Retina (tissue), 1 donor: ENCODE data around the gene PIEZO1.
A peak's percentile ranks its signal among the peaks of the same experiment; 100 is the strongest.

ENCODE experiments used
- DNase-seq: peaks from one replicate; pipeline ENCODE4 v3.0.0-alpha.2; 2016

Gene PIEZO1

DNA sequence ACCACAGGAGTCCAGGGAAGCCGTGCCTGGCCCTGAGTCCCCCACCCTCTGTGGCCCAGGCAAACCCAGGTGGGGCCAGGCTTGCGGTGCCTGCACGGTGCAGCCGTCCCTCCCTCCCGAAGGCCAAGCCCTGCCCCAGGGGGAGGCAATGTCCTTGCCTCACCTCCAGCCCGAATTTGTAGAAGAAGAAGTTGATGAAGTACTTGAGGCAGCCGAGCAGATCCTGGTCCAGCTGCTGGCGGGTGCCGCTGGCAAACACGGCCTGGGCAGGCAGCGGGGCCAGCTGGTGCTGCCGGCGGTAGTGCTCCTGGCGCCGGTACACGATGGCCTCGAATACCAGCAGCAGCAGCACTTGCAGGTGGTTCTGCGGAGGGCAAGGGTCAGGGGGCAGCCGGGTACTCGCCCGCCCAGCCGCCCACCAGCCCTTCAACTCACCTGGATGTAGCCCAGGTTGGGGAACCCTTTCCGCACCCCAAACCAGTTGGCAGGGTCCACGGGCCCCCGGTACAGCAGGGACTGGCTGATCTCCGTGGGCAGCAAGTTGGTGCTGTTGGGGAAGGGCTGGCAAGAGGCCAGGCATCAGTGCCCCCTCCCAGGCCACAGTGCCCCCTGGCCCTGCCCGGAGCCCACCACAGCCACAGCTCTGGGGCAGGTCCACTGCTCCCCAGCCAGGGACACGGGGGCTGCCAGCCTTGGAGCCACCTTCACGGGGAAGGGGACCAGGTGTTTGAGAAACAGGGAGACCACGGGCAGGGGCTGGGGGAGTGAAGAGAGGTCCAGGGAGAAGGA is 52.7 kb downstream of the PIEZO1 start:
- DNase-seq = no peak

DNA sequence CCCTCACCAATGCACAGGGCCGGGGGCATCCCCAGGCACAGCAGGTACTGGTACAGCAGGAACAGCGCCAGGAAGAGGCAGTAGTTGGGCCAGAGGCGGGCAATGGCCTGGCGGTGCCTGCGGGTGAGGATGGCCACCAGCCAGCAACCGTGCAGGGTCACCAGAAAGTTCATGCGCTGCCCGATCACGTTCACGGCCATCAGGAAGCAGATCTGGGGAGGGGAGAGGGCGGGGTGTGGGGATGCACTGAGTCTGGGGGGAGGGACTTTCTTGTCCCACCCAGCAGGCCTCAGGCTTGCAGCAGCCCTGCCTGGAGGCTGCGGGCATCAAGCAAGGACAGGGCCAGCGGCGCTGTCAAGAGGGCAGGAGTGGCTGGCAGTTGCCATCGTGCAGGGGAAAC is 53.3 kb downstream of the PIEZO1 start:
- no peak for DNase-seq

DNA sequence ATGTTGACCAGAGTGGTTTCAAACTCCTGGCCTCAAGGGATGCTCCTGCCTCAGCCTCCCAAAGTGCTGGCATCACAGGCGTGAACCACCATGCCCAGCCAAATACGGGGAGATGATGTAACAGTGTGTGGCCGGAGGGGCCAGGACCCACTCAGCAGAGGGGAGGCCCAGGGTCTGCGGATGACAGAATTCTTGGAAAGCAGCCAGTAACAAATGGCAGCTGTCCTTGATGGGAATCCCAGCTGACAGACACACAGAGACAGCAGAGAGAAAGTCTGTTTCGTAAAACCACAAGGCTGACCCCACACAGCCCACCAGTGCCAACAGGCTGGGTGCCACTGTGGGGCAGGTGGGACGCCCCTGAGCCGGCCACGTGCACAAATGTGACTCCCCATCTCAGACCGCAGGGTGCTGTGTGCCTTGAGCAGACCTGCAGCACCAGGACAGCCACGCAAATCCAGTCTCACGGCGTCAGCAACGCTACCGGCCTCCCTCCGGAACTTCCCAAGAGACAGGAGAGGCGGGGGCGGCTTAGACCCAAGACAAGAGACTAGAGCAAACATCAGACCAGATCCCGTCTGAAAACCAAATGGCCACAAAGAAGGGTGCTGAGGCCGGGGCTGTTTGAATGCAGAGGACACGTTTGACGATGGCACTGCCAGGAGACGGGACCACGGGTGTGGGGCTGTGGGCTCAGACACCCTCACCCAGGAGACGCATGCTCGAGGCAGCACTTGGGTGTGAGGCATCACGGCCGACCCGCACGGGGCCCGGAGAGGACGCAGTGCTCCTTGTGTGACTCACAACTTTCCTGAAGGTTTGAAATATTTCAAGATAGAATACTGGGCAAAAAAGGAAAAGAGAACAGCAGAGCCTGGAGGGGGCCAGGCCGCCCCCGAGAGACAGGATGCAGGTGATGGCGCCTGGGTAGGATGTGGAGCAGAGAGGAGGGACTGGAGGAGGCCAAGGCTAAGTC is 54.1 kb downstream of the PIEZO1 start:
- DNase-seq = peak; percentile 64

DNA sequence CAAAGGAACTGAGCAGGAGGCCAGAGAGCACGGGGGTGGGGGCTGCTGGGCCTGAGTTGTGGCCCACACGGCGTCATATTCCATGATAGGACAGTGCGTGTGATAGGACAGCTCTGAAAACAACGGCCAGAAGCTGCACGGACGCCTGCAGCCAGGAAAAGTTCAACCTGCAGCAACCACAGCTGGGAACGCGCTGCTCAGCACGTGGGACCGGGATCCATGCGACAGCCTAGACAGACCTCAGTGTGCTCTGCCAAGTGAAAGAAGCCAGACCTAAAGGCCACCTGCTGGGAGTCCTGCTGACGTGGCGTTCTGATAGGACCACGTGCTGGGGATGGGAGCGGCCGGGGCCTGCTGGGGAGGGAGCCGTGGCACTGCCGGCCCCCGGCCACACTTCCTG is 57.1 kb downstream of the PIEZO1 start:
- DNase-seq = peak; percentile 67

DNA sequence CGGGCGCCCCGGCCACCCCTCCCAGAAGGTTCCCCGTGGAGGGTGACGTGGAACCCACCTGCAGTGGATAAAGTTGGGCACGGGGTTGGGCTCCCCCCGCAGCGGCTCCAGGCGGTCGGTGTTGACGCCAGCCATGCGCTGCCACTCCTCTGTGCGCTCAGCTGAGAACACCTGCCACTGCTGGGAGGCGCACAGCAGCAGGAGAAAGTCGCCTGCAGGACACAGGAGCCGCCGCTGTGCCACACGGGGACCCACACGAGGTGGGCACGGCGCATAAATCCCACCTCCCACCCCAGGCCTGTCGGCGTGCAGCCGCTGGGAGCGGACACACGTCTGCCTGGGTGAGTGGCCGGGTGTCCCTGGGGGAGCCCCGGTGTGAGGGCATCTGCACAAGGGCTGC is 58.0 kb downstream of the PIEZO1 start:
- DNase-seq = no peak

DNA sequence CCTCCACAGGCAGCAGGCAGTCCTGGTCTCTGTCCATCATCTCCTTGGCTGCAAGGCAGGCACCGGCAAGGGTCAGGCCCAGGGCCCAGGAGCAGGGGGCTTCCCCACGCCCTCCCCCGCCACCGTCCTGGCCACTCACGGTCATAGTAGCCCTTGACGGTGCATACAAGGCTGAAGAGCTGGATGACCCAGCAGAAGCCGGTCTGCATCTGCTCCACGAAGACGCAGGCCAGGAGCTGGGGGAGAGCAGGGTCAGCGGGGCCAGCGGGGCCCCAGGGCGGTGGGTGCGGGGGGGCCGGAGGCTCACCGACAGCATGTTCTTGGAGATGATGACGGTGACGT is 58.6 kb downstream of the PIEZO1 start:
- no peak for DNase-seq

DNA sequence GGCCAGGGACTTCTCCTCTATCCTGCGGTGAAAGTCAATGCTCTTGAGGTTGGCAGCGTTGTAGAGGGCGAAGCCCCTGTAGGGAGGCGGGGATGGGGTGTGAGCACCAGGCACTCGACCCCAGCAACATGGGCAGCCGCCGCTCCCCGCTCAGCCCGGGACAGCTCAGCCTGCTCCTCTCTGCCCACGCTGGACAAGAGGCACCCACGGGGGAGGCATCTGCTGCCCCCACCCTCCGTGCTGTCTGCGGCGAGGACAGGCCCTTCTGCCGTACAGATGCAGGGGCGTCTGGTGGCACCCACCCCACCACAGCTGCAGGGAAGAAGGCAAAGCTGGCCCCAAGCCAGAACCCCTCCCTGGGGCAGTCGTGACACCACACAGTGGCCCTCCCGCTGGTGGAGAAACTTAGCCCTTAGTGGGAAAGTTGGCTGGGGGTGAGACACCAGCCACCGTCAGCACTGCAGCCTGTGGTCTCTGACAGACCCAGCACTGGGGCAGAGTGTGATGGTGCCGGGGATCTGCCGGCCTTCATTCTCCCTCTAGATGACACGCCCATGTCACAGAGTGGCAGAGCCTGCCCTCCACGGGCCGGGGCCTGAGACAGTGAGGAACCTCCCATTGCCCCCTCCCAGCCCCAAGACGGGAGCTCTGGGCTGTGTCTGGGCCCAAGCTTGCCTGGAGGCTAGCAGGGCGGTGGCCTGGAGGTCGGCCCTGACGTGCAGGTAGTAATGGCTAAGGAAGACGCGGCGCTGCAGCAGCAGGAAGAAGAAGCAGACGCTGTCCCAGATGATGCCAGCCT is 59.2 kb downstream of the PIEZO1 start:
- DNase-seq = no peak

DNA sequence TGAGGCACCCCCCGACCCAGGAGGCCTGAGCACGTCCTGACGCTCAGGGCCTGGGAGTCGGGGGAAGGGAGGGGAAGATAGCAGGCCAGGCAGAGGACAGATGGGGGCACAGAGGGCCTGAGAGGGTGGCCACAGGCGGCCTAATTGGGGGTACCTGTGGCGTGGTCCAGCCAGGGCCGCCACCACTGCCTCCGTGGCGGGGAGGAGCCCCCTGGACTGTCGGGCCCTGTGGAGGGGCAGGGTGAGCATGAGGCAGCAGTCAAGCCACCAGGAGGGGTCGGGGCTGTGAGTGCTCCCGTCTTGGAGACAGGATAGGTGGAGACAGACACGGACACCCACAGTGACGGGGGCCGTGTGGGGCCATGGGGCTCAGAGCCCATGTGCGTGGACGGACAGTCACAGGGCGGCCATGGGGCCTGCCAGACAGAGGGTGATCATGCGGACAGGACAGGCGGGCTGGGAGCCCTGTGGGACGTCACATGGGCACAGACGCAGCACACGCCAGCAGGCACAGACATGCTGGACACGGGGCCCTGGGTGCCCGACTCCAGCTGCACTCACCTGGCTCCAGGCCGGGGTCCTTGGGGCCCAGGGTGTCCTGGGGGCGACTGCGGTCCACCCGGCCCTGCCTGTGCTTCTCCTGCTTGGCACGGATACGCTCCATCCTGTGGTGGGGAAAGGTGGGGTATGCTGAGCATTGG is 60.0 kb downstream of the PIEZO1 start:
- DNase-seq = no peak

DNA sequence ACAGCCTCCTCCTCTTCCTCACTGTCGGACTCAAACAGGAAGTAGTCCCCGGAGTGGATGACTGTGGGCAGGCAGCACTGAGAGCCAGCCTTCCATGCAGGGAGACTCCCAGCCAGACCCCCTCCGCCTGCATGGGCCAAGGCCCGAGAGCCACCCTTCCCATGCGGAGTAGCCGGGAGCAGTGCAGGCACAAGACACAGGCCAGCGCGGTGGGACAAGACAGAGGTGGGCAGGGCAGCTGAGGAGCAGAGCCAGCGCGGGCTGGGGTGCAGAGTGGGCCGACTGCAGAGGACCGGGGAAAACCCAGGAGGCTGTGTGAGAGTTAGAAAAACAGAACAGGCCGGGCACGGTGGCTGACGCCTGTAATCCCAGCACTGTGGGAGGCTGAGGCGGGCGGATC is 61.1 kb downstream of the PIEZO1 start:
- DNase-seq = no peak

DNA sequence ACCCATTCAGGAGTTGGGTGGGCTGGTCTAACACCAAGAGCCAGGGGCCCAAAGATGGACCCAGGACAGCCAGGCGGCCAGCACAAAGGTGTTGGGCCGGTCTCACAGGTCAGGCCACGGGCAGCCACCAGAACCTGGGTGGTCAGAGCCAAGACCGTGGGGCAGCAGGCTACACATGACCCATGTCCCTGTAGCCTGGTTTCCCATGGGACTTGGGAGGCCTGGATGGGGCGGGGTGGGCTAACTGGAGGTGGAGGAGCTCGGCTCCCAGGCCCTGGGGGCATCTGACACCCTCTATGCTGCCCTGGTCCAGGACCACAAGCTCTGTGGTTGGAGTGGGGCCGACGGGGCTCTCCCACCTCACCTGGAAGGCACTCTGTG is 61.5 kb downstream of the PIEZO1 start:
- DNase-seq = no peak

DNA sequence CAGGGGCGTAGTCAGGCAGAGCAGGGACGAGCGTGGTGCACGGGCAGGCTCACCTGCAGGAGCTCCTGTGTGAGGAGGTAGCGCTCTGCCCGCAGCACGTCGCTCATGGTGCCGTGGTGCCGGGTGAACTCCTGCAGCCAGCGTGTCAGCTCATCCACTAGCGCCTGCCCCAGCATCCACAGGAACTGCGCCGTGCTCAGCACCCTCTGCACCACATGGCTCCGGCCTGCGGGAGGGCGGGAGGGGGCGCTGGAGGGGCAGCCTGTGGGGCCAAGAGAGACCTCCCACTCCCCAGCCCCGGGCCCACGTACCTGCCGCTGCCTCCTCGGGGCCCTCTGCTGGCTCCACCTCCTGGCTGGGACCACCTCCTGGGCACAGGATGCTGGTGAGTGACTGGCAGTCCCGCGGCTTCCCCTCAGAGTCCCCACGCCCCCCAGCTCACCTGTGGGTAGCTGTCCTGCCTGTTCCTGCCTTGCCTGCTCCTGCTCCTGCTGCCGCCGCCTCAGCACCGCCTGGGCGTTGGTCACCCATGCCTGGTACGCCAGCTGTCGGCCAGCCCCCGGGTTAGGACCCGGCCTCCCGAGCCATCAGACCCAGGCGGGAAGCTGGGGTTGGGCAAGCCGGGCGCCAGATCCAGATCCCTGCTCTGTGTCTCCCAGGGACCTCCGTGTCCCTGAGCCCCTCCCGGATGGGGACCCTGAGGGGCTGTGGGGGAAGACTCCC is 62.1 kb downstream of the PIEZO1 start:
- no peak for DNase-seq

DNA sequence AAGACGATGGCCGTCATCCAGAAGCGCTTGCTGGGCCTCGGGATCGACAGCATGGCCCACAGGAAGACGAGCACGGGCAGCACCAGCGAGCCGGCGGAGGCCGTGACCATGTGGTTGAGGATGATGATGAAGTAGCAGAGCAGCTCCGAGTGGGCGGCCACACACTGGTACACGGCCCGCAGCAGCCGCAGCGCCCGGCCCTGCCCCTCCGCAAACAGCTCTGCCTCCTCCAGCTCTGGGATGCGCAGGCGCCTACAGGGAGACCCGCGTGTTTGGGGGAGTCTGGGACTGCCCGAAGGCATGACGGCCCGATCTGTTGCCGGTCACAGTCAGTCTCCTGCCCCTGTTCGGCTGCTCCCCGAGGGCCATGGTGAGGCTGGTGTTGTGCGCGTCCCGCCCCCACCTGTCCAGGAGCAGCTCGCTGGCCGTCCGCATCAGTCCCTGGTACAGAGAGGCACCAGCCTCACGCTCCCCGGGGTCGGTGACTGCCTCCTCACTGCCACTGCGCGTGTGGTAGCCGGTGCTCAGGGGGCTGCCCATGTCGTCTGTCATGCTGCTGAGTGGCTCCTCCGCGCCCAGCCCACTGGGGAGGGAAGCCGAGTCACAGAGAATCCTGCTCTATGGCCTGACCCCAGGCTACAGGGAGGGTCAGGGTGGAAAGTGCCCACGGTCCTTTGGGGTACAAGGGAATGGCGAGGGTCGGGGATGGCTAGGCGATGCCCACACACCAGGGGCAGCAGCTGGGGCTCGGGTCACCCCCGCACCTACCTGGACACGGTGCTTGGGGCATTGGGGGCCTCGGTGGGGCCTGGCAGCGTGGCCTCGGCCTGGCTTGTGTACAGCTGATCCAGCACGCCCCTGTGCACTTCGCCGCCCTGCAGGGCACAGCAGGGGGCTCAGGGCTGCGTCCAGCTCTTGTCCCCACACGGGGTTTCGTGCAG is 62.9 kb downstream of the PIEZO1 start:
- no peak for DNase-seq

DNA sequence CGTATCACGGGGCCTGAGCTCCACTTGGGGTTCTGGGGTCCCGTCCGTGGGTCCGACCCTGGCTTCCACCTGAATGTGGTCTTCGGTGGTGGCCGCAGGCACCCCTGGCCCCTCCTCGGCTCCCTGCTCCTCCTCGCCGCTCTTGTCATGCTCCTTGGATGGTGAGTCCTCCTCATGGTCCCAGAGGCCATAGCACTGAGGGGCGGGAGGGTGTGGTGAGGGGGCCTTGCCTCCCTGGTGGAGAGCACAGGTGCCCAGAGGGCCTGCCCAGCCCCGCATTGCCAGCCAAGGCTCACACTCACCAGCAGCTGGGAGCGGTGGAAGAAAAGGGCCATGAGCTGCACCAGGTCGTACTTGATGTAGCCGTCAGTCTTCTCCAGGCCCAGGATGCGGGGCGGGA is 63.8 kb downstream of the PIEZO1 start:
- DNase-seq = no peak

DNA sequence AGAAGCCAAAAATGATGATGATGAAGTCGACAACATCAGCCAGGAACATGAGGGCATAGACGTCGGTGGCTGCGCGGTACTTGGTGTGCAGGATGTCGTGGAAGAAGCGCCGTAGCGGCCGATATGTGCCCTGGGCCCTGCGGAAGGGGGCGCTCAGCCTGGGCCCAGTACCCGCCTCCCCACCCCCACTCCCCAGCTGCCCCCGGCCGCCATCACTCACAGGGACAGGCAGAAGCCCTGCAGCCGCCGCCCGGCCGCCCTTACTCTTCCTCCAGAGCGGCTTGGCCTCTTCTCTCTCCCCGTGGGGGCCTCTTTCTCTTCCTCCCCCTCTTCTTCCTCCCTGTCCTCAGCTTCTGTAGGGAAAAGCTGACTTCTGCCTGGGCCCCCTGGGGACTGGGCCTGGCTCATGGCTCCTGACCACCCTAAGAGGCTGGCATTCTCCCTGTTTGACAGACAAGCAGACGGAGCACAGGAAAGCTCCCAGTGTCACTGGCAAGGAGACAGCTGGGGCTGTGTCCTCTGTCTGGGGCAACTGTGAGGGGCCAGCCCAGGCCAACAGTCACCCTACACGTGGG is 64.5 kb downstream of the PIEZO1 start:
- DNase-seq = no peak

DNA sequence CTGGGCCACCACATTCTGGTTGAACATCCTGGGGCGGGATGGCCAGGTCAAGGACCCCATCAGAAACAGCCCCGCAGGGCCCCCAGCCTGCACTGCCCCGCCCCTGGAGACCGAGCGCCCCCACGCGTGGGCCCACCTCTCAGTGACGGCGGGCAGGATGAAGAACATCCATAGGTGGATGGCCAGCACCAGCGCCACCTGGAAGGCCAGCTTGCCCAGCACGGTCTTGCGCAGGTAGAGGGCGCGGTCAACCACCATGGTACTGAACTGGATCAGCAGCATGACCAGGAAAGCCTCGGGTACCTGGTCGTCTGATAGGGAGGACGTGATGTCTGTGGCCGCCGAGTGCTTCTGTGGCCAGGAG is 65.1 kb downstream of the PIEZO1 start:
- DNase-seq = no peak

DNA sequence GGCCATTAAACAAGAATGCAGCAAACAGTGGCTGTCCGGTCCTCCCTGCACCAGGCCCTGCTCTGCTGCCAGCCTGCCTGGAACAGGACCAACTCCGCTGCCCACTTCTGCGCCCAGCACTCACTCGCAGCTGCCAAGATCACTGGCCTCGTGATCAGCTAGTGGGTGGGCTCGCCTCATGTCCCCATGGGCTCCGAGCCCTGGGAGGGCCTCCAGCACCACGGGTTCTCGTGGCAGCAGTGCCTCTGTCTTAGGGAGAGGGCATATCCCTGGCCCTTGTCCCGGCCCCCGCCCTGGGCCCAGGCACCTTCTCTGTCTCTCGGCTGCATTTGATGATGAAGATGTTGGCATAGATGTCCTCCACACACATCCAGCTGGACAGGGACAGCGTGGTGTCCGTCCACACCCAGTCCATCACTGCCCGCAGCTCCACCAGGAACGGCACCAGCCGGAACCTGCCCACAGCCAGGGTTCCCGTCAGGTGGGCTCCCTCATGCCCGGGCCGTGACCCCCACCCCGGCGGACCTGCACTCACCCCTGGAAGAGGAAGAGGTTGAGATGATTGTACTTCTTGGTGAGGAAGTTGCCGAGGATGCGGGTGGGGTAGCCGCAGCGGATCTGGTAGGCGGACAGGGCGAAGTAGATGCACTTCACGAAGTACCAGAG is 65.6 kb downstream of the PIEZO1 start:
- DNase-seq = no peak

DNA sequence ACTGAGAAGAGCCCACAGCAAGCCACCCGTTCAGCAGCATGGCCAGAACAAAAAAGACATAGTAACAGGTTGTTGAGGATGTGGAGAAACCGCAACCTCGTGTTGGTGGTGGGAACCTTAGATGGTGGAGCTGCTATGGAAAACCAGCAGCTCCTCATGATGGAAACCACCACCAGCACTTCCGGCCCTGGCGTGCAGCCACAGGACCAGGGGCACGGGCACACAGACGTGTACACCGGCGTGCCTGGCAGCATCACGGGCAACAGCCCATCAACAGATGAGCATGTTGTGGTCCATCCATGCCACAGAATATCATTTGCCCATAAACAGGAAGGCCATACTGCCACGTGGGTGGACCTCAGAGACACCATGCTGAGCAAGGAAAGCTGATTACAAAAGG is 66.8 kb downstream of the PIEZO1 start:
- no peak for DNase-seq

DNA sequence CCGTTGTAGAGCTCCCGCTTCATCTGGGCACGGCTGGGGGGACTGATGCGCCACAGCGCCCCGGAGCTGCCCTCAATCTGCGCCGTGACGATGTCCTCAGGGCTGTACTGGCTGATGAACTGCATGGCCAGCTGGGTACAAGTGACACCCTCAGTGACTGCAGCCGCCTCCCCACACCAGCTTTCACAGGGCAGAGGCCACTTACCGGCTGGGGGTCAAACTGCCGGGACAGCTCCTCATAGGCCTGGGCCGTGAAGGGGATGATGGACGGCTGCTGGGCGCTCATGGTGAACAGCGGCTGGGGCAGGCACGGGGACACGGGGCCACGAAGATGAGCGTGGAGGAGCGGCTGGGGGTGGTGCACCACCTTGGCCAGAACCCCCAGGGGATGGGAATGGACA is 68.4 kb downstream of the PIEZO1 start:
- DNase-seq = no peak

DNA sequence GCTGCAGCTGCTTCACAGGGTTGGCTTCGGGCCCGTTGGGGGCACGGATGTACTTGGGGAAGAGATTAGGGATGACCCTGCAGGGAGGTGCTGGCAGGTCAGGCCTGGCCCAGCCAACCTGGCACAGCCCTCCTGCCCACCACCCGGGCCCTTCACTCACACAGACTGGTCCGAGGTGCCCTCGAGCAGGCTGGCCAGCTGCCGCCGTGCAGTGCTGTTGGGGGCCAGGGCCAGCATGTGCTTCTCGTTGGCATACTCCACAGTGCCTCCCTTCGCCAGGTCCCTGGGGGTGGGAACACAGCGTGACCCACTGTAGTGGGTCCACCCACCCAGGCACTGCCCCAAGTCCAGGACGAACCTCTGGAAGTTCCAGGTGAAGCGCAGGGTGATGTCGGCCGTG is 68.8 kb downstream of the PIEZO1 start:
- DNase-seq = no peak
